ENCODE measurements around the gene CDH23. TPM values are rescaled to one million over a fixed set of nuclear protein-coding genes. Genes with fewer than 3 reads are reported as not detected.
"Not testable (repeated sequence)": the region's sequence is repeated elsewhere in the genome, so short reads cannot be mapped to it uniquely, and the experiment has no call there.

The CDH23 gene
- 0.02 and 0.18 TPM in 2 replicates for total RNA-seq (2014; rRNA removed; shearing (Covaris generic))

GRCh38 chr10:71396711-71397295 is at the start of gene CDH23:
Gene CDH23 (plus strand): TSS chr10:71396920. CDS start chr10:71439832, 42,912 bp downstream.
- no peak within 1 kb of the TSS for H3K27ac ChIP-seq
- no peaks in the 10 kb centered on the region for H3K9me3 ChIP-seq (replicated peaks)
- DNase-seq = peak; percentile 32 to 33
- H3K27me3 ChIP-seq = 0 out of 2 replicates have a peak, but pooled peaks cover 3% of the 10 kb centered on the region
- no peaks in the 10 kb centered on the region for H3K4me1 ChIP-seq
- H3K36me3 ChIP-seq = no peaks in the 10 kb centered on the region
- H3K4me3 ChIP-seq = peak within 1 kb of the TSS; percentile 50

DNA sequence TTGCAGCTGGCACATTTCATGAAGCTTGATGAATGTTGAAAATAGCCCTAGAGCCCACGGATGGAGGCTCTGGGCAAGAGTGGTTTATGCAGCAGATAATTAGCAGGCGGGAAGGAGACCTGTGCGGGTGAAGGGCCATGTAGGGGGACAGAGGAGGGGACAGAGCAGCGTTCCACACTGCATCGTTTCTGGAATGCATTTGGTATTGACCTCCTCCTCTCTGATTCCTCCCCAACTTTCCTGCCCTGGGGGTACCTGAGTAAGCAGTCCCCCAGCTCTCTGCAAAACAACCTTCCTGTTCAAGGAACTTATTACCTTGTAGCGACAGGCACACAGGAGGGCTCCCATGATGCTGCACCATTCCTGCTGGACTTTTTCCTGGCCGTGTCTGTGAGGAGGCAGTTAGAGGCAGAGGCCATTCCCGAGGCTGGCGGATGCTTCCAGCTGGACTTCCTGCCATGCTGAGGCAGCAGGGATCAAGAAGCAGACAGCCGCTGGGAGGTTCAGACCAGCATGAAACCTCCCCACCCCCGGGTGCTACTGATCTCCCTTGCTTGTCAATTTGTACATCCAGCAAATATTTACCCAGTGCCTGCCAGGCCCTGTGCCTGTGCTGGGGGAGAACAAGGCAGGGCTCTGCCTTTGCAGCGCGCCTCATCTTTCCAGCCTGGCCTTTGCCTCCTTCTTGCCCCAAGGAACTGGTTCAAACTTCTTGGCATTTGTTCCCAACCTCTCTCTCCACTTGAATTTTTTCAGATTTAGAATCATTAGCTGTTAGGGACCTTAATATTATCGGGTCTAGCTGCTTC is 48.9 kb upstream of the CDH23 start:
- H3K27me3 ChIP-seq = no peaks in the 10 kb centered on the region
- no peak for DNase-seq

GRCh38 chr10:71348850-71349249 is 47.9 kb upstream of the CDH23 start:
- H3K36me3 ChIP-seq = no peaks in the 10 kb centered on the region
- no peak overlapping the region for H3K4me3 ChIP-seq
- H3K27me3 ChIP-seq = no peaks in the 10 kb centered on the region
- H3K27ac ChIP-seq = no peak overlapping the region
- peaks cover 22% of the 10 kb centered on the region for H3K4me1 ChIP-seq
- no peaks in the 10 kb centered on the region for H3K9me3 ChIP-seq (replicated peaks)
- DNase-seq = no peak

More for the DNA sequence above, 48.9 kb upstream of the CDH23 start:
- no peaks in the 10 kb centered on the region for H3K36me3 ChIP-seq
- H3K27ac ChIP-seq = no peak overlapping the region
- H3K4me3 ChIP-seq = no peak overlapping the region
- no peaks in the 10 kb centered on the region for H3K9me3 ChIP-seq (replicated peaks)
- H3K4me1 ChIP-seq = peaks cover 29% of the 10 kb centered on the region

- Histone ChIP-seq H3K4me3 (no peak overlapping the region), H3K27ac (no peak overlapping the region), H3K27me3 (no peaks in the 10 kb centered on the region), H3K36me3 (no peaks in the 10 kb centered on the region), H3K9me3 (replicated peaks) (no peaks in the 10 kb centered on the region), H3K4me1 (peaks cover 17% of the 10 kb centered on the region)
- DNase-seq = no peak
These were observed 47.3 kb upstream of the CDH23 start for GRCh38 chr10:71349406-71349805.

GRCh38 chr10:71351087-71351486 is 45.6 kb upstream of the CDH23 start:
- peaks cover under 1% of the 10 kb centered on the region; the same call in 1 of the 2 replicates for H3K4me1 ChIP-seq
- H3K27ac ChIP-seq = no peak overlapping the region
- no peak overlapping the region for H3K4me3 ChIP-seq
- no peaks in the 10 kb centered on the region for H3K36me3 ChIP-seq
- no peak for DNase-seq
- no peaks in the 10 kb centered on the region for H3K27me3 ChIP-seq
- H3K9me3 ChIP-seq (replicated peaks) = no peaks in the 10 kb centered on the region

DNA sequence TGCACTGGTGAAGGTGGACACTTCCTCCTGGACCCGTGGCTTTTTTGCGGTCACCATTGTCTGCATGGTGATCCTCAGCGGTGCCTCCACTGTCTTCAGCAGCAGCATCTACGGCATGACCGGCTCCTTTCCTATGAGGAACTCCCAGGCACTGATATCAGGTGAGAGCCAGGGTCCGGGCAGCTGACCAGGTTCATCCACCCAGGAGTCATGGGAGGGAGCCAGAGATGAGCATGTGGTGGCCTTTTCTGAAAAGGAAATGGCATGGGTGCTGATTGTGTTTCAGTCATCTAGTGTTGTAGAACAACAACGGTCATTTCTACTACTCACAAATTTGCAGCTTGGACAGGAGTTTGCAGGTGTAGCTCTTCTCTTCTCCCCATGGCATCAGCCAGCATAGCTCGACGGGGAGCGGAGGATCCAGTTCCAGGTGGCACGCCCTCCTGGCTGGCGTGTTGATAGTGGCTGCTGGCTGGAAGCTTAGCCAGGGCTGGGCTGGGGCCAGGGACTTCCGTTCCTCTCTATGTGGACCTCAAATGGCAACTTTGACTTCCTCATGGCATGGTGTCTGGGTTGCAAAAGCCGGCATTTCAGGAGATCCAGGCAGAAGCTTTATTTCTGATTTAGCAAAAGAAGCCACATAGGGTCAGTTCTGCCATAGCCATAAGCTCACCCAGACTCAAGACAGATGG is 44.9 kb upstream of the CDH23 start:
- no peak overlapping the region for H3K27ac ChIP-seq
- no peaks in the 10 kb centered on the region for H3K9me3 ChIP-seq (replicated peaks)
- H3K27me3 ChIP-seq = no peaks in the 10 kb centered on the region
- no peak for DNase-seq
- no peak overlapping the region for H3K4me3 ChIP-seq
- no peaks in the 10 kb centered on the region for H3K36me3 ChIP-seq
- no peaks in the 10 kb centered on the region for H3K4me1 ChIP-seq

DNA sequence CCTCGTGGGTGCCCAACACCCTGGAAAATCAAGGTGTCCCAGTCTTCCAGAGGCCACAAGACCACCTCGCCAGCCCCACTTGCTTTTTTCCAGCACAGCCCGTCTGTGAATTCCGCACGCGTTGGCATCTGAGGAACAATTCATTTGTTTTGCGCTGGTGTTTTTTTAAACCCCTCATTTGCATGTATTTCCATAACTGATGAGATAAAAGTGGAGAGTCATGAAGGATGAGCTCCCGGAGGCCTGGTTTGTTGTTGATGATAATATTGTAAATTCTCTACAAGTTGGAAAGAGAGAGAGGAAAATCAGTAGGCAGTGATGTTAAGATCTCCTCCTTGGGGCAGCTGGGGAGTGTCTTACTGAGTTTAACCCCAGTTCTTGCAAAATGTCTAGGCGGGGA is 43.1 kb upstream of the CDH23 start:
- Histone ChIP-seq H3K27ac (no peak overlapping the region), H3K9me3 (replicated peaks) (no peaks in the 10 kb centered on the region), H3K4me1 (no peaks in the 10 kb centered on the region), H3K27me3 (no peaks in the 10 kb centered on the region), H3K36me3 (no peaks in the 10 kb centered on the region), H3K4me3 (no peak overlapping the region)
- DNase-seq = no peak

DNA sequence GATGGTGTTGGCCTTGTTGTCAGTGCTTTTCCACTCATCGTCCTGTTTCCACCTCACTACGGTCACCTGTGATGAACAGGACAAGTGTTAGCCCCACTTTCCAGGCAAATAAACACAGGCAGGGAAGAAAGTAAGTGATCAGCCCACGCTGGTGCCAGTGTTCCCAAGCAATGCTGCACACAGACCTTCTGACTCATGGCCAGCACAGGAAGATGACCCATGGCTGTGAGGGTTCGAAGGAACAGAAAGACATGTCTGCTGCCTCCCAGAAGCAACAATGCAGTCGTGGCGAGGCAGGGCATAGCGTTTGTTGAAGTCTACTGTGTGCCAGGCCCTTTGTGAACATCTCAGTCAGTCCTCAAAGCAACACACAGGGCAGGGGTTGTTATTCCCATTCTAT is 41.9 kb upstream of the CDH23 start:
- Histone ChIP-seq H3K4me3 (no peak overlapping the region), H3K9me3 (replicated peaks) (no peaks in the 10 kb centered on the region), H3K27ac (no peak overlapping the region), H3K36me3 (no peaks in the 10 kb centered on the region), H3K27me3 (no peaks in the 10 kb centered on the region), H3K4me1 (no peaks in the 10 kb centered on the region)
- DNase-seq = no peak

GRCh38 chr10:71355886-71356285 is 40.8 kb upstream of the CDH23 start:
- no peak overlapping the region for H3K4me3 ChIP-seq
- H3K9me3 ChIP-seq (replicated peaks) = no peaks in the 10 kb centered on the region
- H3K27me3 ChIP-seq = no peaks in the 10 kb centered on the region
- no peaks in the 10 kb centered on the region for H3K36me3 ChIP-seq
- no peaks in the 10 kb centered on the region for H3K4me1 ChIP-seq
- no peak overlapping the region for H3K27ac ChIP-seq
- no peak for DNase-seq

GRCh38 chr10:71357792-71358265 is 38.9 kb upstream of the CDH23 start:
- Histone ChIP-seq H3K4me3 (no peak overlapping the region), H3K9me3 (replicated peaks) (no peaks in the 10 kb centered on the region), H3K27ac (no peak overlapping the region), H3K4me1 (no peaks in the 10 kb centered on the region), H3K36me3 (no peaks in the 10 kb centered on the region), H3K27me3 (no peaks in the 10 kb centered on the region)
- DNase-seq = no peak

GRCh38 chr10:71358277-71358676 is 38.4 kb upstream of the CDH23 start:
- H3K27ac ChIP-seq = no peak overlapping the region
- DNase-seq = no peak
- H3K4me1 ChIP-seq = no peaks in the 10 kb centered on the region
- no peaks in the 10 kb centered on the region for H3K9me3 ChIP-seq (replicated peaks)
- H3K36me3 ChIP-seq = no peaks in the 10 kb centered on the region
- no peaks in the 10 kb centered on the region for H3K27me3 ChIP-seq
- H3K4me3 ChIP-seq = no peak overlapping the region

- not testable (repeated sequence) for H3K4me3 ChIP-seq; H3K4me1 ChIP-seq; DNase-seq; H3K36me3 ChIP-seq; H3K9me3 ChIP-seq (replicated peaks); H3K27me3 ChIP-seq; H3K27ac ChIP-seq
These were observed 37.8 kb upstream of the CDH23 start for GRCh38 chr10:71358906-71359305.

DNA sequence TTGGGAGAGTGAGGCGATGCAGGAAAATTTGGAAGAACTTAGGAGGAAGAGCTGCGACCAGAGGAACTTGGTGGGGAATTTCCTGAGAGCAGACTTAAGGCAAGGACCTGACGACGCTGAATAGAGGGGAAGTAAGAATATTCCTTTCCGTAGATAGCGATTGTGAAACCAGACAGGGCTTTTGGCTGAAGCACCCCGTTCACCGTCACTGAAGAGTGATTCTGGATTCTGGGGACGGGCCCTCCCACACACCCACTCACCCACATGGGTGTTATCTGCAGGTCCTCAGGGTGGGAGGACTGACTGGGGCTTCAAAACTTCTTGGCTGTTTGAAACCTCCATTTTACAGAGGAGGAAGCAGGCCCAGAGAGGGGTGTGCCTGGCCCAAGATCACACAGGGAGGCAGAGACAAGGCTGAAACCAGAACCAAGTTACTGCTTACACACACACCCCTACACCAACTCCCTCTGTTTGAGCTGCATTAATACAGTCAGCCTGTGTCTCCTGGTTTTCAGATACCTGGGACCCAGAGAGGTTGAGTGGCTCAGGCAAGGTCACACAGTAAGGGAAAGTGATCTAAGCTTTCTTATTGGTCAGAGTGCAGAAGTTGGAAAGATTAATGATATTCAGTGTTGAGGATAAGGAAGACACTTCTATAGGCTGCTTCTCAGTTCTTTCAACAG is 37.2 kb upstream of the CDH23 start:
- no peak overlapping the region for H3K4me3 ChIP-seq
- H3K4me1 ChIP-seq = no peaks in the 10 kb centered on the region
- no peaks in the 10 kb centered on the region for H3K36me3 ChIP-seq
- no peak overlapping the region for H3K27ac ChIP-seq
- no peaks in the 10 kb centered on the region for H3K9me3 ChIP-seq (replicated peaks)
- no peaks in the 10 kb centered on the region for H3K27me3 ChIP-seq
- no peak for DNase-seq

DNA sequence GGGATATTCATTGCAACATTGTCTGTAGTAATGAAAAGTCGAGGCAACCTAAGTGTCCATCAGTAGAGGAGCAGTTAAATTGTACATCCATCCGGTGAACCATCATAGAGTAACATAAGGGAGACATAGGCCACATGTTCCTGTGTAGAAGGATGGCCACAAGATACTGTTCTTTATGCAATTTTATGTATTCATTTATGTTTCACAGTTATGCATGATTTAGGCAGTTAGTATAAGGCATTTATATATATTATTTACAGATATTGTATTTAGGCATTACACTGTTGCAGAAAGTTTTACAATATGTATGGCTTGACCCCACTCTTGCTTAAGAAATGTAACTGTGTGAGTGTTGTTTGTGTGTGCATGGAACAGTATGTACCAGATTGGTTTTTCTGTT is 36.0 kb upstream of the CDH23 start:
- Histone ChIP-seq H3K9me3 (replicated peaks) (no peaks in the 10 kb centered on the region), H3K27ac (no peak overlapping the region), H3K4me1 (no peaks in the 10 kb centered on the region), H3K36me3 (no peaks in the 10 kb centered on the region), H3K27me3 (no peaks in the 10 kb centered on the region), H3K4me3 (no peak overlapping the region)
- DNase-seq = no peak

GRCh38 chr10:71361581-71361980 is 35.1 kb upstream of the CDH23 start:
- Histone ChIP-seq H3K36me3 (no peaks in the 10 kb centered on the region), H3K4me1 (no peaks in the 10 kb centered on the region), H3K27ac (no peak overlapping the region), H3K9me3 (replicated peaks) (no peaks in the 10 kb centered on the region), H3K27me3 (no peaks in the 10 kb centered on the region), H3K4me3 (no peak overlapping the region)
- no peak for DNase-seq
